Dendritic cell treated with granulocyte-macrophage colony-stimulating factor and Interleukin-4, amounts not matched to agents 40 ng/mL and 50 ng/mL, for 4 days (primary cell): Measurements from ENCODE around the gene KCNE3.
A peak's percentile ranks its signal among the peaks of the same experiment; 100 is the strongest.
"Not testable (repeated sequence)": the region's sequence is repeated elsewhere in the genome, so short reads cannot be mapped to it uniquely, and the experiment has no call there.

Experiments used
- H3K27ac Mint-ChIP-seq: one replicate; pipeline ENCODE4 v1.8.0; 2022; ENCODE audit warnings: mild to moderate bottlenecking, mixed read lengths
- H3K27me3 Mint-ChIP-seq: one replicate; pipeline ENCODE4 v1.8.0; 2022; ENCODE audit warnings: mild to moderate bottlenecking, mixed read lengths
- H3K36me3 Mint-ChIP-seq: one replicate; pipeline ENCODE4 v1.8.0; 2022; ENCODE audit warnings: low read depth, mixed read lengths
- H3K4me1 Mint-ChIP-seq: one replicate; pipeline ENCODE4 v1.8.0; 2022; ENCODE audit warnings: low read depth, mixed read lengths
- H3K4me3 Mint-ChIP-seq: one replicate; pipeline ENCODE4 v1.8.0; 2022; ENCODE audit warnings: mild to moderate bottlenecking, moderate library complexity, mixed read lengths
- H3K9me3 Mint-ChIP-seq: one replicate; pipeline ENCODE4 v1.8.0; 2022; ENCODE audit warnings: mixed read lengths
- intact Hi-C: fragments of 100-400 bp; cut with micrococcal nuclease; formaldehyde crosslinking; loops from one replicate; pipeline ENCODE4 v1.15.0; 2022

The KCNE3 gene

GRCh38 chr11:74444173-74444826 lies 23.0 kb downstream of the KCNE3 start:
- Mint-ChIP-seq H3K27me3 (no peaks in the 10 kb centered on the region), H3K4me3 (no peak overlapping the region), H3K36me3 (no peaks in the 10 kb centered on the region), H3K4me1 (peaks cover 16% of the 10 kb centered on the region), H3K27ac (peak overlapping the region; percentile 14), H3K9me3 (peaks cover 13% of the 10 kb centered on the region)
- intact Hi-C loops = loop anchor here (10.0 kb wide), 1 partner anchor 479 kb away; no protein-coding TSS in a partner anchor

GRCh38 chr11:74443071-74443864 lies 24.1 kb downstream of the KCNE3 start:
- no peaks in the 10 kb centered on the region for H3K27me3 Mint-ChIP-seq
- H3K9me3 Mint-ChIP-seq = peaks cover 13% of the 10 kb centered on the region

DNA sequence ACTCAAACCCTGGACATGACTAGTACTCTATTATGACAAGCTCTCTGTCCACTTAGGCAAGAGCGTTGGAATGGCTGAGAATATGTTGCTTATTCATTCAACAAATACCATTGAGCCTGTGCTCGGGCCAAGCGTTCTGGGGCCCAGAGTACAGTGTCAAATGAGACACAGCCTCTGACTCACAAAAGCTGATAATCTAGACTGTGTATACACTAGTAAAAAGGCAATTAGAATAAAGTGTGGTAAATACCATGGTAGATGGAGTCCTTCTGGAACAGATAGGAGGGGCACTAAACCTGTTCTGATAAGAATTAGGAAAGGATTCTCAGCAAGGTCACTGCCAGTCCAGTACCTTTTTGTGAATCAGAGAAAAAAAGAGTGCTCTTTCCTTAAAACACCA lies 24.7 kb downstream of the KCNE3 start:
- intact Hi-C loops = loop anchor here (10.0 kb wide), 1 partner anchor 478 kb away; no protein-coding TSS in a partner anchor
- Mint-ChIP-seq H3K27me3 (no peaks in the 10 kb centered on the region), H3K4me1 (peaks cover 11% of the 10 kb centered on the region), H3K4me3 (no peak overlapping the region), H3K27ac (no peak overlapping the region), H3K36me3 (no peaks in the 10 kb centered on the region), H3K9me3 (peaks cover 13% of the 10 kb centered on the region)

More at GRCh38 chr11:74443071-74443864, 24.1 kb downstream of the KCNE3 start:
- Mint-ChIP-seq H3K36me3 (no peaks in the 10 kb centered on the region), H3K4me1 (peaks cover 11% of the 10 kb centered on the region), H3K4me3 (no peak overlapping the region), H3K27ac (no peak overlapping the region)
- intact Hi-C loops = loop anchor here (10.0 kb wide), 1 partner anchor 478 kb away; no protein-coding TSS in a partner anchor

GRCh38 chr11:74438681-74439080 lies 28.7 kb downstream of the KCNE3 start:
- H3K4me1 Mint-ChIP-seq = peaks cover 7% of the 10 kb centered on the region
- H3K27ac Mint-ChIP-seq = no peak overlapping the region
- no peaks in the 10 kb centered on the region for H3K36me3 Mint-ChIP-seq
- intact Hi-C loops = no loop called here
- H3K4me3 Mint-ChIP-seq = no peak overlapping the region
- H3K9me3 Mint-ChIP-seq = peaks cover 13% of the 10 kb centered on the region
- H3K27me3 Mint-ChIP-seq = no peaks in the 10 kb centered on the region

GRCh38 chr11:74437441-74438042 lies 29.8 kb downstream of the KCNE3 start:
- Mint-ChIP-seq H3K27ac (no peak overlapping the region), H3K9me3 (peaks cover 13% of the 10 kb centered on the region), H3K27me3 (no peaks in the 10 kb centered on the region), H3K4me1 (peaks cover 7% of the 10 kb centered on the region), H3K36me3 (no peaks in the 10 kb centered on the region), H3K4me3 (no peak overlapping the region)
- intact Hi-C loops = no loop called here

- Mint-ChIP-seq H3K27ac (no peak overlapping the region), H3K4me1 (peaks cover 7% of the 10 kb centered on the region), H3K36me3 (no peaks in the 10 kb centered on the region), H3K4me3 (no peak overlapping the region), H3K9me3 (peaks cover 4% of the 10 kb centered on the region), H3K27me3 (peaks cover 1% of the 10 kb centered on the region)
- intact Hi-C loops = no loop called here
These were observed 32.8 kb downstream of the KCNE3 start for GRCh38 chr11:74434528-74434927.

- no peak overlapping the region for H3K4me3 Mint-ChIP-seq
- H3K4me1 Mint-ChIP-seq = no peaks in the 10 kb centered on the region
- H3K27ac Mint-ChIP-seq = no peak overlapping the region
- H3K27me3 Mint-ChIP-seq = peaks cover 2% of the 10 kb centered on the region
- peaks cover 15% of the 10 kb centered on the region for H3K9me3 Mint-ChIP-seq
- intact Hi-C loops = no loop called here
- H3K36me3 Mint-ChIP-seq = no peaks in the 10 kb centered on the region
These were observed 38.1 kb downstream of the KCNE3 start for GRCh38 chr11:74429205-74429604.

GRCh38 chr11:74427384-74427886 lies 39.9 kb downstream of the KCNE3 start:
- no peaks in the 10 kb centered on the region for H3K4me1 Mint-ChIP-seq
- H3K9me3 Mint-ChIP-seq = peaks cover 15% of the 10 kb centered on the region
- H3K4me3 Mint-ChIP-seq = no peak overlapping the region
- H3K36me3 Mint-ChIP-seq = no peaks in the 10 kb centered on the region
- no peak overlapping the region for H3K27ac Mint-ChIP-seq
- intact Hi-C loops = no loop called here
- peaks cover 2% of the 10 kb centered on the region for H3K27me3 Mint-ChIP-seq

DNA sequence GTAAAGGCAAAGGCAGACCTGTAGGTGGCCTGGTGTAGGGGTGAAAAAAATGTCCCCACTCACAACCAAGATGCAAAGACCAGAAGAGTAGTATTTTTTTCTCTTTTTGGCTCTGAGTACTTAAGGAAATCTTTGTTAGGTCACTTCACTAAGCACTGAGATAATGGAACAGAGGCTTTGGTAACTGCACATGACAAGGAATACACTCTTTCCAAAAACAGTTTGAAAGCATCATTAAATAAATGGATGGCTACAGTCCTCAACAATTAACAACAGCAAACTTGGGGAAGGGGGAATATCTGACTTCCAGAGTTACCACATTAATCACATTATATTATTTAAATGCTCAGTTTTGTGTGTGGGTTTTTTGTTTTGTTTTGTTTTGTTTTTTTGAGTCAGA lies 42.2 kb downstream of the KCNE3 start:
- H3K4me3 Mint-ChIP-seq = no peak overlapping the region
- intact Hi-C loops = no loop called here
- H3K36me3 Mint-ChIP-seq = no peaks in the 10 kb centered on the region
- no peak overlapping the region for H3K27ac Mint-ChIP-seq
- H3K4me1 Mint-ChIP-seq = no peaks in the 10 kb centered on the region
- peaks cover 2% of the 10 kb centered on the region for H3K27me3 Mint-ChIP-seq
- peaks cover 15% of the 10 kb centered on the region for H3K9me3 Mint-ChIP-seq

- Mint-ChIP-seq H3K9me3 (no peaks in the 10 kb centered on the region), H3K4me3 (no peak overlapping the region), H3K27me3 (no peaks in the 10 kb centered on the region), H3K27ac (no peak overlapping the region), H3K36me3 (no peaks in the 10 kb centered on the region), H3K4me1 (no peaks in the 10 kb centered on the region)
- intact Hi-C loops = no loop called here
These were observed 48.8 kb downstream of the KCNE3 start for GRCh38 chr11:74418509-74418895.

DNA sequence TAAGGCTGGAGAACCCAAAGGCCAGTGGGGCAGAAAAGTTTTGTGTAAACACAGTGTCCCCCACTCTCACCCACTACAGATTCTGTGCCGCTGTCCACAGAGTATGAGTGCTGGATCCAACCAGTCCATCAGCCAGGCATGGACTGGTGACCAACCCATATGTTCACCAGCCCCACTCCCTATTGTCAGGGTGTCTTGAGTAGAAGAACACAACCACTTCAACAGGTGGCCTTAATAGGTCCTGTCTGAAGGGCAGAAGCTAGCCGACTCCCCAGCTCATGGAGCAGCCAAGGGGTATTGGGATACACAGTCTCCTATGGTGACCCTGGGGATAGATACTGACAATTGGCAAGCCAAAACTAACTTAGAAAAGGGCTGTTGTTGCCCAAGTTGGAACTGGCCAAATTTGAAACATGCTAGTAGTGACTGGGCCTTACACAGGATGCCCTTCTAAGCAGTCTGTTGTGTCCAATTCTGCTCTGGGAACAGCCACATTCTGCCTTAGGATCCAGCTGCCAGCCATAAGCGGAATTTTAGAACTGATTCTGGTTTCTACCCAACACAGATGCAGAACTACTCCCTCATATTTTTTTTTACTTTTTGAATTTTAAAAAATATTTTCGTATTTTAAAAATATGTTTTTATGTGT lies 49.4 kb downstream of the KCNE3 start:
- Mint-ChIP-seq H3K4me1 (no peaks in the 10 kb centered on the region), H3K36me3 (no peaks in the 10 kb centered on the region), H3K9me3 (no peaks in the 10 kb centered on the region), H3K27ac (no peak overlapping the region), H3K4me3 (no peak overlapping the region), H3K27me3 (no peaks in the 10 kb centered on the region)
- intact Hi-C loops = no loop called here

DNA sequence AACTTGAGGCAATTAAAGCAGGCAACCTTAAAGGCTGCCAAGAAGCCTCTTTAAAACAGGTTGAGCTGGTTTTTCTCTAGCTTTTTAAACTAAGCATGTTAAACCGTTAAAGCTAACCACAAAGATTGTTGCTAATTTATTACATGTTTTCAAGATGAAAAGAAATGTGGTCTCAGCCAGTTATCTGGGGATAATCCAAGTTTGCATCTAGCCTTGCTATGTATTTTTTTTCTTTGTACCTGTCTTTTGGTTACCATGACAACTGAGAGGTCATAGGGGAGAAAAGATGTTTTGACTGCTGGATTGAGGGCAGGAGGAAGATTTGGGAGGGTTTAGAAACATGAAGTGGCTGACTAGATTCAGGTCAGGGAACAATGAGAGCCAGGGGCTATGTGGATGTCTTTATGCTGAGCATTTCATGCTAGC lies 50.0 kb downstream of the KCNE3 start:
- intact Hi-C loops = no loop called here
- Mint-ChIP-seq H3K4me3 (no peak overlapping the region), H3K4me1 (no peaks in the 10 kb centered on the region), H3K9me3 (no peaks in the 10 kb centered on the region), H3K36me3 (no peaks in the 10 kb centered on the region), H3K27me3 (no peaks in the 10 kb centered on the region), H3K27ac (no peak overlapping the region)

- H3K27me3 Mint-ChIP-seq, H3K36me3 Mint-ChIP-seq, H3K27ac Mint-ChIP-seq, intact Hi-C loops, H3K4me3 Mint-ChIP-seq, H3K9me3 Mint-ChIP-seq, H3K4me1 Mint-ChIP-seq: not testable (repeated sequence)
These were observed 50.4 kb downstream of the KCNE3 start for GRCh38 chr11:74416974-74417373.
